Brain microvascular endothelial cell (primary cell): Measurements from ENCODE around the gene RAB3GAP1.

Experiments
- DNase-seq: peaks from one replicate; pipeline ENCODE4 v3.0.0-alpha.2; 2020
- H3K27ac ChIP-seq: fragments of 250-450 bp; sonication (Bioruptor Pico); 2 replicates; pipeline ENCODE4 v1.5.1; 2020; ENCODE audit warnings: mild to moderate bottlenecking, moderate library complexity
- H3K27me3 ChIP-seq: fragments of 250-450 bp; sonication (Bioruptor Pico); replicated peaks from 2 replicates; pipeline ENCODE4 v1.5.1; 2020; ENCODE audit warnings: mild to moderate bottlenecking
- H3K36me3 ChIP-seq: fragments of 250-450 bp; sonication (Bioruptor Pico); replicated peaks from 2 replicates; pipeline ENCODE4 v1.5.1; 2020; ENCODE audit warnings: mild to moderate bottlenecking
- H3K4me3 ChIP-seq: 2 replicates; pipeline ENCODE4 v1.5.1; 2011; ENCODE audit warnings: low read depth, mild to moderate bottlenecking, control low read depth, low read length, moderate library complexity
- in situ Hi-C: cut with HindIII; loops from 2 replicates; pipeline ENCODE4 v1.10.0; 2017; ENCODE audit warnings: low sequenced_read_pairs, low pct_ligation_motif_present
- TF ChIP-seq, protein P1 (sequence below): IDR thresholded peaks from 2 replicates; pipeline ENCODE4 v1.5.1; 2011; ENCODE audit warnings: low read depth, mild to moderate bottlenecking, moderate library complexity, low read length, control low read depth, inconsistent platforms; ENCODE audit errors: missing control alignments

Gene RAB3GAP1

DNA sequence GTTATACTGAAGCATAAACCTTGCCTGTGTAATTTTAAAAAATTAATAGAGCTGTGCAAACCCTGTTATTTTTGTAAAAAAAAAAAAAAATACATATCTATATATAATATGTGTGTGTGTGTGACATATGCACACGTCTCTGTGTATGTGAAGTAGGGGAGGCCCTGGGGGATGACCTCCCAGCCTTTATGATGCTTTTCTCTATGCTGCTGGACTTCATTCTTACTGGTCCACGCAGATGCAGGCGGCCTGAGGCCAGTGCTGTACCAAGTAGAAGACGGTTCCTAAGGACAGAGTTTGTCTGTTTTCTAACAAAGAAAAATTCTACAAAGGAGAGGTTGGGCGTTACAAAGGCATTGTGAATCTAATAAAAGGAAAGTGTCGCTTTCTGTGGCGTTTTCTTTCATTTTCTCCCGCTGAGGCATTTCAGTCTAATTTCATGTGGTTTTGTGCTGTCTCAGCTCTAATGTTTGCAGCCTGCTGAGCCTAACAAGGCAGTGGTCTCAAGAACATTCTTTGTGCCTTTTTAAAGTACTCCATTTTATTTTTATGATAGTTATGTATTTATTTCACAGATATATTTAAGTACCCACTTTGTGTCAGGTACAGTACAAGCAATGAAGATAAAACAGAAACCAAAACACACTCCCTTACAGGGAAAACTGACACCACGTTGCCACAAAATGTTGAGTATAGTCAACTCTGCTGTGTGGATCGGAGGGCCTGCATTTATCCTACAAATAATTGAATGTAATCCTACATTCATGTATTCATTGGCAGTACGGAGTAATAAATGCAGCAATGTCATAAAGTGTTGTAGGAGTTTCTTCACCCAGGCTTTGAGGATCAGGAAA lies 118.0 kb downstream of the RAB3GAP1 start:
- DNase-seq: no peak
- TF ChIP-seq, protein P1, sequence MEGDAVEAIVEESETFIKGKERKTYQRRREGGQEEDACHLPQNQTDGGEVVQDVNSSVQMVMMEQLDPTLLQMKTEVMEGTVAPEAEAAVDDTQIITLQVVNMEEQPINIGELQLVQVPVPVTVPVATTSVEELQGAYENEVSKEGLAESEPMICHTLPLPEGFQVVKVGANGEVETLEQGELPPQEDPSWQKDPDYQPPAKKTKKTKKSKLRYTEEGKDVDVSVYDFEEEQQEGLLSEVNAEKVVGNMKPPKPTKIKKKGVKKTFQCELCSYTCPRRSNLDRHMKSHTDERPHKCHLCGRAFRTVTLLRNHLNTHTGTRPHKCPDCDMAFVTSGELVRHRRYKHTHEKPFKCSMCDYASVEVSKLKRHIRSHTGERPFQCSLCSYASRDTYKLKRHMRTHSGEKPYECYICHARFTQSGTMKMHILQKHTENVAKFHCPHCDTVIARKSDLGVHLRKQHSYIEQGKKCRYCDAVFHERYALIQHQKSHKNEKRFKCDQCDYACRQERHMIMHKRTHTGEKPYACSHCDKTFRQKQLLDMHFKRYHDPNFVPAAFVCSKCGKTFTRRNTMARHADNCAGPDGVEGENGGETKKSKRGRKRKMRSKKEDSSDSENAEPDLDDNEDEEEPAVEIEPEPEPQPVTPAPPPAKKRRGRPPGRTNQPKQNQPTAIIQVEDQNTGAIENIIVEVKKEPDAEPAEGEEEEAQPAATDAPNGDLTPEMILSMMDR: no peak
- in situ Hi-C loops: no loop called here
- H3K27ac ChIP-seq: no peak overlapping the region
- H3K27me3 ChIP-seq: no peaks in the 10 kb centered on the region
- H3K36me3 ChIP-seq: peaks cover 32% of the 10 kb centered on the region
- no peak overlapping the region for H3K4me3 ChIP-seq

DNA sequence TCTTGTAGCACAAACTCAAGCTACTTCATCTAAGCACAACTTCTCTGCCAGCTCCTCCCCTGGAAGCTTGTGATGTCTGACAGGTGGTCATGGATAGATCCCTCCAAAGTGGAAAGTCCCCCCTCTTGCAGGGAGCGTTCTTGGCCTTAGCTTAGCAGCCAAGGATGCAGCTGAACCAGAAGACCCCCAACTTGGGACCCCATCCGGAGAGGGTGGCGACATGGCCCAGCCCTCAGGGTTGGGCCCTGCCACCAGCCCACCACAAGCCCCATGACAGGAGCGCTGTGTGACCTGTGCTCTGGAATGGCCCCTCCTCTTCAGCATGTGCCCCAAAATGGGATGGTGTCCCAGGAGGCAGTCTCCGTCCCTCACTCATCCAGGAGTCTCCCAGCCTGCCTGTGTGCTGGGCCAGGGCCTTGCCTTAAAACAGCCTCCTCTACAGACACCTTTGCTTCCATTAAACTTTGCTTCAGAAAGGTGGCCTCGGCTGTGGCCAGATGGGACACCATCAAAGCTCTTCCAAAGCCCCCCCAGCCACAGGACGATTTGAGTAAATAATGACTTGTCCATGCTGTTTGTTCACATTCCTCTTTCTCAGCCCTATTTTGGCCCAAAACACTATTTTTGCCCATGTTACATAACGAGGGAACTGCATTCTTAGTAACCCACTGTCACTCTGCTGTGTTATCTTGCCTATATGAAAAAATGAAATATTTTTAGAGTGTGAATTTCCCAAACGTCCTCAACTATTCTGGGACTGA lies 122.1 kb downstream of the RAB3GAP1 start:
- TF ChIP-seq, protein P1: no peak
- peaks cover 21% of the 10 kb centered on the region for H3K36me3 ChIP-seq
- in situ Hi-C loops: no loop called here

DNA sequence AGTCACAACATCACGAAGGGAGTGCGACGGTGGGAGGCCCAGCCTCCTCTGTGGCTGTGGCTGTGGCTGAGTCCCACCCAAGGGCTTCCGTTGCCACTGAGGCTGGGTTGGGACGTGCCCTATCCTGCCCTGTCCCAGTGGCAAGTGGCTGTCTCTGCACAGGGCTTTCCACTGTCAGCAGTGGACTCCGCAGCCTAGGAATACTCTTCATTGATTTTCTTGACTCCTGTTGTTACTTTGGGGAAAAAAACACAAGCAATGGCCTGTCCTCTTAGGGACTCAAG lies 122.7 kb downstream of the RAB3GAP1 start:
- peaks cover 17% of the 10 kb centered on the region for H3K36me3 ChIP-seq
- H3K27ac ChIP-seq: no peak overlapping the region
- H3K27me3 ChIP-seq: no peaks in the 10 kb centered on the region
- no peak for DNase-seq
- H3K4me3 ChIP-seq: no peak overlapping the region
- TF ChIP-seq, protein P1: no peak
- in situ Hi-C loops: no loop called here

More for the DNA sequence above, 122.1 kb downstream of the RAB3GAP1 start:
- no peaks in the 10 kb centered on the region for H3K27me3 ChIP-seq
- H3K4me3 ChIP-seq: no peak overlapping the region
- DNase-seq: no peak
- no peak overlapping the region for H3K27ac ChIP-seq

DNA sequence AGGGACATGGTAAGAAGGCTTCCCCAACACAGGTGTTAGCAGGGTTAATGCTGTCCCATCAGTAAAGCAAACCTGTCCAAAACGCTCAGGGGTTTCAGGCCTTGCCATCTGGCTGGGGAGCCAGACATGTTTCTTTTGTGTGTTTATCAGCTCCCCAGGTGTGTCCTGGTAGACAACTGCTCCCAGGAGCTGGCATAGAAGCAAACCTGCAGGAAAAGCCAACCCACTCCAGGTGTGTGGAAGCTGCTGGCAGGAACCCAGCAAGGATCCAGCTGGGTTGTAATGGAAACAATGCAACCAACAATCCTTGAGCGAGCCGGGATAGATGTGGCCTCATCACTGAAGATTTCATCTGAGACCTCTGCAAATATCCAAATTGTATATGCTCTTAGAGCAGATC lies 123.1 kb downstream of the RAB3GAP1 start:
- Histone ChIP-seq H3K36me3 (peaks cover 17% of the 10 kb centered on the region), H3K27me3 (no peaks in the 10 kb centered on the region), H3K27ac (no peak overlapping the region), H3K4me3 (no peak overlapping the region)
- TF ChIP-seq, protein P1: no peak
- DNase-seq: no peak
- in situ Hi-C loops: no loop called here

DNA sequence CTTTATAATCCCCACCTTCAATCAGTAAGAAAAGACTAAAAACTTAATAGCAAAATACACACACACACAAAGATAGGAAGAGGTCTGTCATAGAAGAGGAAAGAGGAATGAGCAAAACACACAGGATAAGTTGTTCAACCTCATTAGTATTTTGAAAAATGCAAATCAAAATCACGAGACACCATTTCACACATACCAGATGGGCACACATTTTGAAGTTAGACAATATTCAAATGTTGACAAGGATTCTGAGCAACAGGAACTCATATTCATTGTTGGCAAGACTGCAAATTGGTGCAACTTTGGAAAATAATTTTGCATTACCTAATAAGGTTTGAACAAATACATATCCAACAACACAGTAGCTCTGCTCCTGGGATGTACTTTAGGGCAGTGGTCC lies 127.6 kb downstream of the RAB3GAP1 start:
- Histone ChIP-seq H3K36me3 (peaks cover 5% of the 10 kb centered on the region), H3K27me3 (no peaks in the 10 kb centered on the region), H3K27ac (no peak overlapping the region), H3K4me3 (no peak overlapping the region)
- in situ Hi-C loops: no loop called here
- TF ChIP-seq, protein P1: no peak
- no peak for DNase-seq
